ENCODE data around the gene HOXD4.

HOXD4 gene

GRCh38 chr2:176151442-176152287 is at the start of gene HOXD4:
TSS of gene HOXD4 (plus strand) at chr2:176151550. CDS start at chr2:176151634, 84 bp downstream.
- no peak for DNase-seq (ENCODE audit: low read depth)

DNA sequence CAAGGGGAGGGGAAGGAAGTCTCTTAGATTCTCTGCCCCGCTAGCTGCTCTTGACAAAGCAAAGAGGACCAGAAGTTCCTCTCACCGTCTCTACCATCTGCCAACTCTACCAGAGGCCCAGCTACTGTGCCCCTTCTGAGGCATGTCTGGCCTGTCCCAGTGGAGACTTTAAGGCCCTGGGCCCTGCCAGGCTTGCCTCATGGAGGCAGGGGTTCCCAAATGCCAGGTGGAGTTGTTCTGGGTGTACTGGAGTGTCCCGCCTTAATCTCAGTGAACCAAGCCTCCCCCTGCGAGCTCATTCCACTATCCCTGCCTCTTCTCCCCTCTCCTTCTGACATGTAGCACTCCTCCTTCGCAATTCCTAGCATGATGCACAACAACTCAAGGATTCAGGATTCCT is 49.5 kb upstream of the HOXD4 start:
- DNase-seq (ENCODE audit: low read depth), result no peak

DNA sequence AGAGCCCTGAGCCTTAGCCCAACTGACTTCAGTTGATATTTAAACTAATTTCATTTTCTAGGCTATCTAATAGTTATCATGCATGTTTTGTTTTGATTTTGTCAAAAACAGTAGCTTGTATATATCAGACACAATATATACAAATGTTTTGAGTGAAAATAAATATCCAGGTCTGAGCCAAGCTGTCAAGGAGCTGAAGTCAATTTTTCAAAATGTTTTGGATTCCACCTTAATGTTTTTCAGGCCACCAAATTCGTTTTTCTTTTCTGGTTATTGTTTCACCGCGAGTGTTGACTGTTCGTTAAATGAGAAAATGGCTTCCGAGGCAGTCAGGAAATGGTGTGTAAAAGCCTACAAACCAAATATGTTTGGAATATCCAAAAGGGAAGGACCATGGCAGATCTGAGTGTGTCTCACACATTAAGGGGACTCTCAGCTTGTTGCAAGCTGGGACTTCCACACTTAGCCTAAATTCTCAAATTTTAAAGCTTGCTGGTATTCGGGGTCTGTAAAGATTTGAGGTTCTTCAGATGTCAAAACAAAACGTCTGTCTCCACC is 49.0 kb upstream of the HOXD4 start:
- DNase-seq (ENCODE audit: low read depth), result no peak

DNA sequence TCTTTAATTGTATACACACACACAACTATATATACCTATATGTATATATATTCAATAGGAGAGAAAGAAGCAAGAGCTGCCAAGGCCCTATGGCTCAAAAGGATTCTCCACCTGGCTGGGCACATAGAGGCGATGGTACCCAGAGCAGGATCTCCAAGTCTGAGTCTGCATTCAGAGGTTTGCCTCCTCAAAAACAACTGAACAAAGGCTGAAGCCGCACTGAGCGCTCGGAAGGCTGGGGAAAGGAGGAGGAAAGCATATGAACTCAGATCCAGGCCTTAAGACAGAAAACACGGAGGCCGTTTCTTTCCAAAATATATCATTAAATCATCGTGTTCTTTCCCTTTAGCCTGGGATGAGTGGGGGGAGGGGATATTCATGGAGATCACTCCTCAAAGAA is 48.2 kb upstream of the HOXD4 start:
- DNase-seq (ENCODE audit: low read depth), result no peak

GRCh38 chr2:176103742-176104315 is 47.5 kb upstream of the HOXD4 start:
- no peak for DNase-seq (ENCODE audit: low read depth)

DNA sequence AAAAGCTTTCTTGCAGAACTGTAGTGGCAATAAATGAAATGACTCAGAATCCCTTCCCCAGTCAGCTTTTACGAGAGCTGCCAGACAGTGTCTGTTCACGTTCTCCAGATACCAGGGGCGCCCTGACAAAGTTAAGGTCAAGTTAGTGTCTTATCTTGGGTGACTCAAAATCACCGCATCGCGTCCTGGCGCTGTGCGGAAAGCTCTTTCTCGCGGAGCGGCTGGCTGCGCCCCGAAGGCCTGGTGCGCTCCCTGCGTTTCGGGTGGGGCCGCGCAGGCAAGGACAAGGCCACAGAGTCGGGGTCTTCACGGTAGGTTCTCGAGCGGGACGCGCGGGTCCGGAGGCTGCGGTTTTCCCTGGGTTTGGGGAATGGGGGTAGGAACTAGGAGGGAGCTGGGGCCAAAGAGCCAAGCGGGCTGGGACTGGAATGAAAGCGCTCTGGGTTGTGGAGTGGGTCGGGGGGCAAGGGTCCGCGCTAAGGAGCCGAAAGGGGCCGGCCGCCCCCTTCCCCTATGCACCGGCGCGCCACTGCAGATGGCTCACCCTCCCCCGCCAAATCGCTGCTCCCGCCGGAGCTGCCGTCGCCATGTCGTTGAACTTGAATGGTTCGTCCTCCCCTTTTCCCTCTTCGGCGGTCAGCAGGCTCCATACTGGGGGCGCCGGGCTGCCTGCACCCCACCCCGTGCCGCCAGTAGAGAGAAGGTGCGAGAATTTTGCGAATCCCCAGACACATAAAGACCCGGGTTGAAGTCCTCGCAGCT is 46.9 kb upstream of the HOXD4 start:
- DNase-seq (ENCODE audit: low read depth), result no peak

GRCh38 chr2:176105078-176105729 is 46.1 kb upstream of the HOXD4 start:
- no peak for DNase-seq (ENCODE audit: low read depth)

- no peak for DNase-seq (ENCODE audit: low read depth)
Observed at GRCh38 chr2:176105730-176106580, 45.4 kb upstream of the HOXD4 start.

GRCh38 chr2:176106581-176107539 is 44.5 kb upstream of the HOXD4 start, which contains the start of gene HOXD11:
TSS of gene HOXD11 (plus strand) at chr2:176107280. CDS start at chr2:176107356, 76 bp downstream.
- no peak for DNase-seq (ENCODE audit: low read depth)

DNA sequence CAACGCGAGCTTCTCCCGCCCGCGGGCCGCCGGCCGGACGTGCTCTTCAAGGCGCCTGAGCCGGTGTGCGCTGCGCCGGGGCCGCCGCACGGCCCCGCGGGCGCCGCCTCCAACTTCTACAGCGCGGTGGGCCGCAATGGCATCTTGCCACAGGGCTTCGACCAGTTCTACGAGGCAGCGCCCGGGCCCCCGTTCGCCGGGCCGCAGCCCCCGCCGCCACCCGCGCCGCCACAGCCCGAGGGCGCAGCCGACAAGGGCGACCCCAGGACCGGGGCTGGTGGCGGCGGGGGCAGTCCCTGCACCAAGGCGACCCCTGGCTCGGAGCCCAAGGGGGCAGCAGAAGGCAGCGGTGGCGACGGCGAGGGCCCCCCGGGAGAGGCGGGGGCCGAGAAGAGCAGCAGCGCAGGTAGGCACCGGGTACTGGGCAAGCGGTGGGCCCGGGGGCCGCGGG is 43.6 kb upstream of the HOXD4 start:
- no peak for DNase-seq (ENCODE audit: low read depth)

DNA sequence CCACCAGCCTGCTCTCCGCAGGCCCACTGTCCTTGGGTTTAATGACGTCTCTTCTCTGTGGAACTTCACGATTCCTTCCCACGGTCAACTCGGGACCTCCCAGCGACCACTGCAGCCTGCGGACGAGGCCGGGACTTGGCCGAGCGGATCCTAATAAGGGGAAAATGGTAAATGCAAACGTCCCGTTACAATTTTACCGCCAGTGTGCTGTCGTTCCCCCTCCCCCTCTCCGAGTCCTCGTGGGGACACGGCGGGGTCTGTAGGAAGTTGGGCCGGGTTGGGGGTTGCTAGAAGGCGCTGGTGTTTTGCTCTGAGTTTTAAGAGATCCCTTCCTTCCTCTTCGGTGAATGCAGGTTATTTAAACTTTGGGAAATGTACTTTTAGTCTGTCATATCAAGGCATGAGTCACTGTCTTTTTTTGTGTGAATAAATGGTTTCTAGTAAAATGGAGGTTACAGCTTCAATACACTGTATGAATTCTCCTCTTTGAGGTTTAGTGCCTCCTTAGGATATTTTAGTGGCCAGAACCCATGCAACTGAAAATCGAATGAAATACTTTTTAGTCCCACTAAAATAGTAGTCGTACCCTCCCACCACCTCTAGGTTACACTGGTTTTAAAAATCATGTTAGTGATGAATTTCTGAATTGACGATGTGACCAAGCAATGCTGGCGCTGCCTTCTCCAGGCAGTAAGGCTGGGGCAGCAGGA is 42.0 kb upstream of the HOXD4 start:
- DNase-seq (ENCODE audit: low read depth), result no peak

DNA sequence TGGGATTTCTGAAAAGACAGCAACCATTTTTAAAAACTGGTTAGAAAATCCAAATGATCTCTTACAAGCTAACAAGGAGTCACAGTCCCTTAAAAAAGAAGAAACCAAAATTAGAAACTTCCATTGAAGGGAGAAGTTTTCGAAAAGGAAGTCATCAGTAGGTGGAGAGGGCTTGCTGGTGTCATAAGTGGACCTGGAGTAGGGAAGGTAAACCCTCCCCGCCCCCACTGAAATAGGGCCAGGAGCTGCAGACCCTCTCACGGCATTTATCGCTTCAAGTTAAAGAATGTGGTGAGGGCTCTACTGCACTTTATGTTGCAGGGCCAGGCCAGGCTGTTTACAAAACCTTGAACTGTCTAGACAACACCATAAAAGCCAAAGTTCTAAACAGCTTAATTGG is 41.4 kb upstream of the HOXD4 start:
- no peak for DNase-seq (ENCODE audit: low read depth)

DNA sequence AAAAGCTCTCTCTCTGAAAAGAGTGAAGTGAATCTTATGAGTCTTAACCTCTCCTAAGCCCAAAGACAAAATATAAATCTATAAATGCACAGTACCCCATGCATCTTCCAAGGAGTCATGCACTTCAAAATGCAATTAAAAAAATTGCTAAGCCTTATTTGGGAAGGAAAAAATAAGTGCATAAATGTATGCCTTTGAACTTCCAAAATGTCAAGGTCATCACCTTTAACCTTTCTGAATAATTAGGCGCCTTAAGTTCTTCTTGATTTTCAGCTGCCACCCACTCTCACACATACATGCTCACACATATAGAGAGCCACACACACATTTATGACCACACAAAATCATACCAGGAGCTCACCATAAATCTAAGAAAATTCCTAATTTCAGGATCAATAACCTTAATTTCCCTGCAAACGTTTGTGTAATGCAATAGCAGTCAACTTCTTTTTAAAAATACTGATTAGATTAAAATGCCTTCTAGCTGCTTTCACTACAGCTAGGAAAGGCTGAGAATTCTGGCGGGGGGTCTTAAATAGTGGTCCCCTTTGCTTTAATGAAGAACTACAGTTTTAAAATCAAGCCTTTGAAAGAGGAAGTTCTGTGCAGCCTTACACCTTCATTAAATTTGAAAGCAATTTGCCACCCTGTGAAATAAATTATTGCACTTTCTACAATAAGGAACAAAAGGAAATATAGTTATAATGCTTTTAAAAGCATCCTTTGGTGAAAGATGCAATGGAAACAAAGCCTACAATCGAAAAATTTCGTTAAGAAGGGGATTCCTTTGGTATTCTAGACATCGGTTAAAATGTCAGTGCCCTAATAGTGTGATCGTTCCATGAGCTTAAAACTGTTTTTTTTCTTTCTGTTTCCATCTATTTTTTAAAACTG is 40.7 kb upstream of the HOXD4 start:
- DNase-seq (ENCODE audit: low read depth), result no peak

DNA sequence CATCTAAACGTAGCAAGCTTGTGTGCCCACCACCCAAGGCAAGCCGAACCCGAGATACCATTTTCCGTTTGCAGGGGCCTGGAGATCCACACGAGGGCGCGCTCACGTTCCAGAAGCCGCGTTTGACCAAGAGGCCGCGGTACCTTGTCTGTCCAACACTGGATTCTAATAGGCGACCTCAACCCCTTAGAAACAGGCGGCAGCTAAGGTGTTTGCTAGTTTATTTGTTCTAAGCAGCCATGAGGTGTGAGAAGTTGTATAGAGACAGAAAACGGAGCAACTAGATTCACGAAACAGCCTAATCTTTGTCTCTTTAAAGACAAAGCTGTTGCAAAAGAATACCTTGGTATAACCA is 40.1 kb upstream of the HOXD4 start:
- DNase-seq (ENCODE audit: low read depth), result no peak

GRCh38 chr2:176111846-176112374 is 39.4 kb upstream of the HOXD4 start:
- no peak for DNase-seq (ENCODE audit: low read depth)

DNA sequence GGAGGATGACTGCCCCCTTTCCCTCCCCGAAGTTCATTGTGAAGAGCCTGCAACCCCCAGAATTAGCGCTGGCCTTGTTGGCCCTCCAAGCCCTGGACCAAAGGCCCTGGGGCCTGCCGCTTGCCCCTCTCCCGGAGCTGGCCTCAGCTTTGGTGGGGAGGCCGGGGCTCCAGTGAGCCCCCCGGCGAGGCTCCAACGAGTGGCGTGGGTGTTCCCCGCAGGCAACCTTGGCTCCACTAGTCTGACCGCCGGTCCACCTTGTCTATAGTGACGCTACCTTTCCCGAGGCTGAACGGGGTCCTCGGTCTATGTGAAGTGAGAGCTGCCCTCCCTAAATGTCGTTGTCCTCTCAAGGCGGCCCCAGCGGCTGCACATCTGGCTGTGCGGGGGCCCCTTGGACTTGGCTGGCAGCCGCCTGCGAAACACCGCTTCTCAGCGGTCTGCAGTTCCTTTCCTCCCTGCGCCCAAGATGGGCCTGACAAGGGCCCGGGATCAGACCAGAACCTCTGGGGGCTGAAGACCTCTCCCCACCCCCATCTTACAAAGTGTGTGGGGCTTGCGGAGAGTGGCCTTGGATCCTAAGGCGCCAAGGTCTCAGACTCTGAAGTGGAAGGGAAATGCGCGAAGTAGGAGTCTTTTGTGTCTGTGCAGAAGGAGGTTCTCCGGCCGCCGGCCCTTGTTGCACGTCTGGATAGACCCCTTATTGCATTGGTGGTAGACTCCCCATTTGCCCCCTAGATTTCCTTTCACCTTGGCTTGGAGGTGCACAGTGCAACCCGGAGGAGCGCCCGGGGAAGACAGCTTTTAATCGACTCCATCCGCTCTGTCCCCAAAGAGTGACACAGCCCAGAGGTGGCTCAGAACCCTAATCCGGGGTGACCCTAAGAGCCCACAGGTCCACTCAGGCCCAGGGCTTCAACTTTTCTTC is 38.7 kb upstream of the HOXD4 start:
- DNase-seq (ENCODE audit: low read depth), result no peak

Measured in activated T-cell treated with anti-CD3 and anti-CD28 coated beads for 48 hours (primary cell).